Upper lobe of right lung (tissue), 1 donor: Measurements from ENCODE around the gene COMMD2. TPM values are rescaled to one million over a fixed set of nuclear protein-coding genes. Genes with fewer than 3 reads are reported as not detected.

Experiments
- ATAC-seq: fragments of 200-7000 bp; cut with Tn5 transposase; one replicate; pipeline ENCODE4 v1.9.1; 2020; ENCODE audit warnings: mild to moderate bottlenecking, moderate library complexity
- DNase-seq: peaks from one replicate; pipeline ENCODE4 v3.0.0-alpha.2; 2020
- H3K27ac ChIP-seq: fragments of 200-600 bp; one replicate; pipeline ENCODE4 v1.8.0; 2022
- H3K27me3 ChIP-seq: fragments of 200-600 bp; one replicate; pipeline ENCODE4 v1.8.0; 2022; ENCODE audit warnings: mild to moderate bottlenecking
- H3K36me3 ChIP-seq: fragments of 200-600 bp; one replicate; pipeline ENCODE4 v1.8.0; 2022
- H3K4me1 ChIP-seq: fragments of 200-600 bp; one replicate; pipeline ENCODE4 v1.8.0; 2022
- H3K4me3 ChIP-seq: fragments of 200-600 bp; one replicate; pipeline ENCODE4 v1.8.0; 2022; ENCODE audit warnings: mild to moderate bottlenecking
- H3K9me3 ChIP-seq: fragments of 200-600 bp; one replicate; pipeline ENCODE4 v1.8.0; 2022
- CTCF ChIP-seq: fragments of 200-600 bp; IDR thresholded peaks from one replicate; pipeline ENCODE4 v1.8.0; 2022; ENCODE audit warnings: antibody characterized with exemption
- intact Hi-C: fragments of 100-400 bp; cut with DNase I; formaldehyde crosslinking; loops from one replicate; pipeline ENCODE4 v1.11.0; 2022
- total RNA-seq: library from RNA; stranded (reverse); fragmentation: NEBNext Ultra II Directional; extraction: Animal tissue kit (Norgen Biotek cat#: 25700); gene quantifications from one replicate; pipeline ENCODE4 v1.2.1, GENCODE V29; 2021
- donor health status: DM: no; HTN: yes; CAD: no; lungs with severe emphysema.

COMMD2 gene
- total RNA-seq, 1 donor from 2014 or later: 49.8 TPM

GRCh38 chr3:149781741-149782140, 29.5 kb upstream of the COMMD2 start:
- no peaks in the 10 kb centered on the region for H3K36me3 ChIP-seq
- no peaks in the 10 kb centered on the region for H3K27me3 ChIP-seq
- TF ChIP-seq CTCF: no peak
- intact Hi-C loops: no loop called here
- H3K4me3 ChIP-seq: no peak overlapping the region
- no peaks in the 10 kb centered on the region for H3K9me3 ChIP-seq
- no peak for DNase-seq
- peak overlapping the region; percentile 15 for H3K27ac ChIP-seq
- no peak for ATAC-seq
- no peaks in the 10 kb centered on the region for H3K4me1 ChIP-seq

GRCh38 chr3:149781211-149781610, 28.9 kb upstream of the COMMD2 start:
- ATAC-seq (peak; percentile 59), DNase-seq (no peak)
- Histone ChIP-seq H3K27ac (peak overlapping the region; percentile 15), H3K4me3 (no peak overlapping the region), H3K9me3 (no peaks in the 10 kb centered on the region), H3K27me3 (no peaks in the 10 kb centered on the region), H3K4me1 (no peaks in the 10 kb centered on the region), H3K36me3 (no peaks in the 10 kb centered on the region)
- intact Hi-C loops: no loop called here
- no peak for TF ChIP-seq CTCF

GRCh38 chr3:149777414-149778214, 25.3 kb upstream of the COMMD2 start:
- Histone ChIP-seq H3K4me3 (no peak overlapping the region), H3K9me3 (no peaks in the 10 kb centered on the region), H3K27me3 (no peaks in the 10 kb centered on the region), H3K27ac (no peak overlapping the region), H3K4me1 (no peaks in the 10 kb centered on the region), H3K36me3 (no peaks in the 10 kb centered on the region)
- ATAC-seq: no peak
- DNase-seq: no peak
- TF ChIP-seq CTCF: no peak
- intact Hi-C loops: loop anchor here (10.0 kb wide), 1 partner anchor 283 kb away; no protein-coding TSS in a partner anchor

- DNase-seq (no peak), ATAC-seq (peak; percentile 51)
- no peaks in the 10 kb centered on the region for H3K9me3 ChIP-seq
- H3K27me3 ChIP-seq: no peaks in the 10 kb centered on the region
- no peak overlapping the region for H3K4me3 ChIP-seq
- H3K27ac ChIP-seq: no peak overlapping the region
- intact Hi-C loops: loop anchor here (10.0 kb wide), 1 partner anchor 281 kb away; no protein-coding TSS in a partner anchor
- TF ChIP-seq CTCF: no peak
- no peaks in the 10 kb centered on the region for H3K36me3 ChIP-seq
- no peaks in the 10 kb centered on the region for H3K4me1 ChIP-seq
Measured at GRCh38 chr3:149776170-149776569, 23.9 kb upstream of the COMMD2 start.

GRCh38 chr3:149772861-149773260, 20.6 kb upstream of the COMMD2 start:
- H3K4me3 ChIP-seq: no peak overlapping the region
- no peaks in the 10 kb centered on the region for H3K36me3 ChIP-seq
- no peak for DNase-seq
- no peak for TF ChIP-seq CTCF
- ATAC-seq: no peak
- H3K9me3 ChIP-seq: no peaks in the 10 kb centered on the region
- no peaks in the 10 kb centered on the region for H3K4me1 ChIP-seq
- no peak overlapping the region for H3K27ac ChIP-seq
- H3K27me3 ChIP-seq: no peaks in the 10 kb centered on the region
- intact Hi-C loops: loop anchor here (10.0 kb wide), 1 partner anchor 278 kb away; no protein-coding TSS in a partner anchor
